ENCODE measurements around the gene CAMTA1. TPM values are rescaled to one million over a fixed set of nuclear protein-coding genes. Genes with fewer than 3 reads are reported as not detected.

The CAMTA1 gene
- total RNA-seq, 6 donors from 2014 or later: 38.8 to 74.0 (median 46.1) TPM

GRCh38 chr1:6905790-6906189 lies 120.5 kb downstream of the CAMTA1 start:
- H3K36me3 ChIP-seq: no peaks in the 10 kb centered on the region
- H3K9me3 ChIP-seq: no peaks in the 10 kb centered on the region
- DNase-seq (no peak), ATAC-seq (ENCODE audit: low FRiP score in 2 of 2) (no peak)
- peaks cover 2 to 14% (median 7%) of the 10 kb centered on the region in 4 donors for H3K4me1 ChIP-seq
- H3K27ac ChIP-seq: no peak overlapping the region
- WGBS, 2 donors: 74 to 88% methylated on average over 6 to 7 of the region's 7 CpGs
- H3K27me3 ChIP-seq: no peaks in the 10 kb centered on the region
- TF ChIP-seq POLR2A (IDR thresholded peaks at IDR 0.05): no peak
- no peak for TF ChIP-seq EP300 (IDR thresholded peaks at IDR 0.05)
- TF ChIP-seq, protein P1, sequence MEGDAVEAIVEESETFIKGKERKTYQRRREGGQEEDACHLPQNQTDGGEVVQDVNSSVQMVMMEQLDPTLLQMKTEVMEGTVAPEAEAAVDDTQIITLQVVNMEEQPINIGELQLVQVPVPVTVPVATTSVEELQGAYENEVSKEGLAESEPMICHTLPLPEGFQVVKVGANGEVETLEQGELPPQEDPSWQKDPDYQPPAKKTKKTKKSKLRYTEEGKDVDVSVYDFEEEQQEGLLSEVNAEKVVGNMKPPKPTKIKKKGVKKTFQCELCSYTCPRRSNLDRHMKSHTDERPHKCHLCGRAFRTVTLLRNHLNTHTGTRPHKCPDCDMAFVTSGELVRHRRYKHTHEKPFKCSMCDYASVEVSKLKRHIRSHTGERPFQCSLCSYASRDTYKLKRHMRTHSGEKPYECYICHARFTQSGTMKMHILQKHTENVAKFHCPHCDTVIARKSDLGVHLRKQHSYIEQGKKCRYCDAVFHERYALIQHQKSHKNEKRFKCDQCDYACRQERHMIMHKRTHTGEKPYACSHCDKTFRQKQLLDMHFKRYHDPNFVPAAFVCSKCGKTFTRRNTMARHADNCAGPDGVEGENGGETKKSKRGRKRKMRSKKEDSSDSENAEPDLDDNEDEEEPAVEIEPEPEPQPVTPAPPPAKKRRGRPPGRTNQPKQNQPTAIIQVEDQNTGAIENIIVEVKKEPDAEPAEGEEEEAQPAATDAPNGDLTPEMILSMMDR (IDR thresholded peaks at IDR 0.05): no peak
- no peak for TF ChIP-seq POLR2AphosphoS5 (IDR thresholded peaks at IDR 0.05)
- no peak overlapping the region for H3K4me3 ChIP-seq

- no peak overlapping the region for H3K27ac ChIP-seq
- WGBS, 2 donors: 20 to 26% methylated on average over 7 of the region's 7 CpGs
- peaks cover 2 to 16% (median 9%) of the 10 kb centered on the region in 4 donors for H3K4me1 ChIP-seq
- no peaks in the 10 kb centered on the region for H3K9me3 ChIP-seq
- no peak overlapping the region for H3K4me3 ChIP-seq
- DNase-seq: no peak
- no peak for ATAC-seq (ENCODE audit: low FRiP score in 2 of 2)
- H3K27me3 ChIP-seq: no peaks in the 10 kb centered on the region
- TF ChIP-seq POLR2AphosphoS5 (IDR thresholded peaks at IDR 0.05): no peak
- TF ChIP-seq, protein P1 (IDR thresholded peaks at IDR 0.05): no peak
- TF ChIP-seq EP300 (IDR thresholded peaks at IDR 0.05): no peak
- TF ChIP-seq POLR2A (IDR thresholded peaks at IDR 0.05): no peak
- no peaks in the 10 kb centered on the region for H3K36me3 ChIP-seq
Observed at GRCh38 chr1:6906783-6907182, 121.5 kb downstream of the CAMTA1 start.

DNA sequence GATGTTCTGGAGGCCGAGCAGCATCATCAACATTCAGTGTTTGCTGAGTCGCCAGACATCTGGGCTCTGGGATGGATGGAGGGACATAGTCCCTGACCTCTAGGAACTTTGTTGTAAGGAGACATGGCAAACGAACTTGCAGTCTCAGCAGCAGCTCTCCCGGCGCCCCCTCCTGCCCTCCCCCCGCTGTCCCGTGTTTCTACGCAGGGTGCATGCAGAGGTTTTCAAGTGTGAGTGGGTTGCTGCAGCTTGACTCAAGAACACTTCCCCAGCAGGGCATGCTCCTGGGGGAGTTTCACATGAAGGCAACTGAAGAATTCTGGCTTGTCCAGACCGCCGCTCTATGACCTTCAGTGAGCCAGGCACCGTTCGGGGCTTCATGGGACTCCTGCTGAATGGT lies 121.9 kb downstream of the CAMTA1 start:
- H3K4me1 ChIP-seq: peaks cover 2 to 20% (median 10%) of the 10 kb centered on the region in 4 donors
- no peak for DNase-seq
- H3K4me3 ChIP-seq: no peak overlapping the region
- H3K27ac ChIP-seq: no peak overlapping the region
- no peak for ATAC-seq (ENCODE audit: low FRiP score in 2 of 2)
- no peaks in the 10 kb centered on the region for H3K27me3 ChIP-seq
- H3K36me3 ChIP-seq: no peaks in the 10 kb centered on the region
- 56 to 63% methylated on average over 12 of the region's 12 CpGs for WGBS, 2 donors
- no peaks in the 10 kb centered on the region for H3K9me3 ChIP-seq
- TF ChIP-seq, protein P1 (IDR thresholded peaks at IDR 0.05): no peak
- TF ChIP-seq EP300 (IDR thresholded peaks at IDR 0.05) (no peak), POLR2AphosphoS5 (IDR thresholded peaks at IDR 0.05) (no peak), POLR2A (IDR thresholded peaks at IDR 0.05) (no peak)

DNA sequence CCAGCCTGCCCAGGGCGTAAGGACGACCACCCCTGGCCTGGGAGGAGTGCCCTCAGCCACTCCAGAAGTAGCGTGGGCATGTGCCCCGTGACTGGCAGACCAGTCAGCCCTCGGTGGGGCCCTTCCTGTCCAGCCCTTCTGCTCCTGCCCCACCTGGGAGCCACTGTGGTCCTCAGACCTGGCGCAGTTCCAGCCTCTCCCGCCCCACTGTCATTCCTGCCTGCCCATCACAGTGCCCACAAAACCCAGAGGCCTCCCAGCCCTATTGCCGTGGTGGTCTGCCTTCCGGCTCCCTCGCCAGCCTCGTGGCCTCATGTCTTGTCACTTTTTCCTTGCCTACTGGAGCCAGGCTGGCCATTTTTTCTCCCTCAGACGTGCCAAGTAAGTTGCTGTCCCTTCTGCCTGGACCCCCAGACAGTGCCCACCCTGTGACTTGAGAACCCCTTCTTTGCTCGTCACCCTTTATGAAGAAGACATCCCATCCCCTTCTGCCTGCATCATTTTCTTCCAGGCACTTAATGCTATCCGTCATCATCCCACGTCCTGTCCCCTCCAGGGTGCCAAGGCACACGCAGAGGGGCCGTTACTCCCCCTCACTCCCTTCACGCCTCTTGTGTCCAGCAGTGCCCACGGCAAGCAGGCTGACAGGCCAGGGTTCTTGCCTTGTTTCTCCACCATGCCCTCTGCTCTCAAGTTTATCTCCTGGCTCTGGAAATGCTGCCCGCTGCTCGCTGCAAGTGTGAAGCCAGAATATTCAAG lies 122.6 kb downstream of the CAMTA1 start:
- DNase-seq (no peak), ATAC-seq (ENCODE audit: low FRiP score in 2 of 2) (no peak)
- WGBS, 2 donors: 74 to 80% methylated on average over 16 to 21 of the region's 21 CpGs
- TF ChIP-seq EP300 (IDR thresholded peaks at IDR 0.05) (no peak), POLR2A (IDR thresholded peaks at IDR 0.05) (no peak), POLR2AphosphoS5 (IDR thresholded peaks at IDR 0.05) (no peak)
- TF ChIP-seq, protein P1 (IDR thresholded peaks at IDR 0.05): no peak
- Histone ChIP-seq H3K36me3 (no peaks in the 10 kb centered on the region), H3K27me3 (no peaks in the 10 kb centered on the region), H3K9me3 (no peaks in the 10 kb centered on the region), H3K27ac (no peak overlapping the region), H3K4me3 (no peak overlapping the region), H3K4me1 (peaks cover 2 to 21% (median 10%) of the 10 kb centered on the region in 4 donors)

GRCh38 chr1:6909401-6909800 lies 124.1 kb downstream of the CAMTA1 start:
- no peak for ATAC-seq (ENCODE audit: low FRiP score in 2 of 2)
- TF ChIP-seq POLR2AphosphoS5 (IDR thresholded peaks at IDR 0.05): no peak
- no peak for TF ChIP-seq EP300 (IDR thresholded peaks at IDR 0.05)
- TF ChIP-seq POLR2A (IDR thresholded peaks at IDR 0.05): no peak
- TF ChIP-seq, protein P1 (IDR thresholded peaks at IDR 0.05): no peak

More at GRCh38 chr1:6909401-6909800, 124.1 kb downstream of the CAMTA1 start:
- Histone ChIP-seq H3K9me3 (peaks cover 0 to 4% (median 0%) of the 10 kb centered on the region in 4 donors), H3K27me3 (no peaks in the 10 kb centered on the region), H3K4me1 (peaks cover 2 to 21% (median 12%) of the 10 kb centered on the region in 4 donors), H3K27ac (no peak overlapping the region), H3K36me3 (no peaks in the 10 kb centered on the region), H3K4me3 (no peak overlapping the region)
- no peak for DNase-seq
- WGBS, 2 donors: 89 to 91% methylated on average over 2 to 5 of the region's 5 CpGs

All from upper lobe of left lung (tissue), 6 donors.